Chondrocyte (in vitro differentiated cells): ENCODE data around the gene C11orf24. TPM values are rescaled to one million over a fixed set of nuclear protein-coding genes. Genes with fewer than 3 reads are reported as not detected.

Experiments
- DNase-seq: peaks from one replicate; pipeline ENCODE4 v3.0.0; 2021; ENCODE audit warnings: mixed read lengths, low spot score
- H3K27ac Mint-ChIP-seq: one replicate; pipeline ENCODE4 v1.8.0; 2021; ENCODE audit warnings: mild to moderate bottlenecking, moderate library complexity, mixed read lengths; ENCODE audit not compliant: unreplicated experiment
- H3K27me3 Mint-ChIP-seq: 2 replicates; pipeline ENCODE4 v1.8.0; 2021; ENCODE audit warnings: low read depth, mixed read lengths
- H3K36me3 Mint-ChIP-seq: 2 replicates; pipeline ENCODE4 v1.8.0; 2021; ENCODE audit warnings: low read depth, mixed read lengths
- H3K4me1 Mint-ChIP-seq: 2 replicates; pipeline ENCODE4 v1.8.0; 2021; ENCODE audit warnings: low read depth, mild to moderate bottlenecking, mixed read lengths
- H3K4me3 Mint-ChIP-seq: one replicate; pipeline ENCODE4 v1.8.0; 2021; ENCODE audit warnings: mild to moderate bottlenecking, moderate library complexity, mixed read lengths; ENCODE audit not compliant: unreplicated experiment
- H3K9me3 Mint-ChIP-seq: 2 replicates; pipeline ENCODE4 v1.8.0; 2021; ENCODE audit warnings: low read depth, mixed read lengths
- total RNA-seq: library from RNA; stranded (reverse); gene quantifications from 3 replicates; pipeline ENCODE4 v1.2.1, GENCODE V29; 2021
- TF ChIP-seq, protein P1 (sequence below): fragments of 200-600 bp; sonication (generic); IDR thresholded peaks from 2 replicates; pipeline ENCODE4 v1.5.0; 2021; ENCODE audit warnings: antibody characterized with exemption, mild to moderate bottlenecking, moderate library complexity

Gene C11orf24
- total RNA-seq, 1 donor from 2014 or later: 104 TPM

DNA sequence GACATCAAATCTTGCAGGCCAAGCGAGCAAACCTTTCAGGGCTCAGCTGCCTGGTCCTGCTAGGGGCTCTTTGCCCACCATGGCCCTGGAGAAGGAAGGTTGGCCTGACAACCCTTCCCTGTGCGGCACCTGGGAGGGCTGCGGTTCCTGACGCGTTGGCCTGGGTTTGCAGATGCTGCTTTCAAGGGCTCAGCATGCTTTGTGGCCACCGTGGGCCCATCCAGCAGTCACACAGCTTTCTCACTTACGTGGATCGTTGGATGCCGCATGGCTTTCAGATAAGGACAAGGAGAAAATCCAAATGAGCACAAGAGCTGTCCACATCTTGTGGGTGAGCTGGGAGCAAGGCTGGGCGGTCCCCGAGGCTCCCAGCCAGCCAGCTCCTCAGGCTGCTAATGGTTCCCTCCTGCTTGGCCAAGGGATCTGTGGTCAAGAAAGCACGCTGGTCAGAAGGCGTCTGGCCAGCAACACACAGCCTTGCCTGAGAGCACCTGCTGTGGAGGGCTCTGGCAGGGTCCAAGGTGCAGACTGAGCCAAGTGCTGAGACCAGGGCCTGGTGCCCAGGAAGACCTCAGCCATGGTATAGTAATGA is 8.2 kb downstream of the C11orf24 start:
- no peak overlapping the region for H3K4me3 Mint-ChIP-seq
- H3K4me1 Mint-ChIP-seq: peaks cover 5% of the 10 kb centered on the region
- TF ChIP-seq, protein P1, sequence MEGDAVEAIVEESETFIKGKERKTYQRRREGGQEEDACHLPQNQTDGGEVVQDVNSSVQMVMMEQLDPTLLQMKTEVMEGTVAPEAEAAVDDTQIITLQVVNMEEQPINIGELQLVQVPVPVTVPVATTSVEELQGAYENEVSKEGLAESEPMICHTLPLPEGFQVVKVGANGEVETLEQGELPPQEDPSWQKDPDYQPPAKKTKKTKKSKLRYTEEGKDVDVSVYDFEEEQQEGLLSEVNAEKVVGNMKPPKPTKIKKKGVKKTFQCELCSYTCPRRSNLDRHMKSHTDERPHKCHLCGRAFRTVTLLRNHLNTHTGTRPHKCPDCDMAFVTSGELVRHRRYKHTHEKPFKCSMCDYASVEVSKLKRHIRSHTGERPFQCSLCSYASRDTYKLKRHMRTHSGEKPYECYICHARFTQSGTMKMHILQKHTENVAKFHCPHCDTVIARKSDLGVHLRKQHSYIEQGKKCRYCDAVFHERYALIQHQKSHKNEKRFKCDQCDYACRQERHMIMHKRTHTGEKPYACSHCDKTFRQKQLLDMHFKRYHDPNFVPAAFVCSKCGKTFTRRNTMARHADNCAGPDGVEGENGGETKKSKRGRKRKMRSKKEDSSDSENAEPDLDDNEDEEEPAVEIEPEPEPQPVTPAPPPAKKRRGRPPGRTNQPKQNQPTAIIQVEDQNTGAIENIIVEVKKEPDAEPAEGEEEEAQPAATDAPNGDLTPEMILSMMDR: no peak
- H3K27me3 Mint-ChIP-seq: no peaks in the 10 kb centered on the region
- no peak overlapping the region for H3K27ac Mint-ChIP-seq
- H3K9me3 Mint-ChIP-seq: no peaks in the 10 kb centered on the region
- no peak for DNase-seq
- H3K36me3 Mint-ChIP-seq: peaks cover 33% of the 10 kb centered on the region

DNA sequence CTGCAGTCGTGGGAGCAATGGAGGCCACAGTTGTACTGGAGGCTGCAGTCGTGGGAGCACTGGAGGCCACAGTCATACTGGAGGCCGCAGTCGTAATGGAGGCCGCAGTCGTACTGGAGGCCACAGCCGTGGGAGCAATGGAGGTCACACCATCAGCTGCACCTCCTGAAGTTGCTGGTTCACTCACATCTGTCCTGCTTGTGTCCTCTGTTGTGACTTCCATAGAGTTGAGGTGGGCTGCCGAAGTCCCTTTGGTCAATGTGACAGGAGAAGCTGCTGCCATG is 9.3 kb downstream of the C11orf24 start:
- no peak overlapping the region for H3K27ac Mint-ChIP-seq
- H3K9me3 Mint-ChIP-seq: no peaks in the 10 kb centered on the region
- DNase-seq: no peak
- peaks cover 31% of the 10 kb centered on the region for H3K36me3 Mint-ChIP-seq
- peaks cover 3% of the 10 kb centered on the region for H3K4me1 Mint-ChIP-seq
- H3K27me3 Mint-ChIP-seq: no peaks in the 10 kb centered on the region
- H3K4me3 Mint-ChIP-seq: no peak overlapping the region
- TF ChIP-seq, protein P1: no peak

DNA sequence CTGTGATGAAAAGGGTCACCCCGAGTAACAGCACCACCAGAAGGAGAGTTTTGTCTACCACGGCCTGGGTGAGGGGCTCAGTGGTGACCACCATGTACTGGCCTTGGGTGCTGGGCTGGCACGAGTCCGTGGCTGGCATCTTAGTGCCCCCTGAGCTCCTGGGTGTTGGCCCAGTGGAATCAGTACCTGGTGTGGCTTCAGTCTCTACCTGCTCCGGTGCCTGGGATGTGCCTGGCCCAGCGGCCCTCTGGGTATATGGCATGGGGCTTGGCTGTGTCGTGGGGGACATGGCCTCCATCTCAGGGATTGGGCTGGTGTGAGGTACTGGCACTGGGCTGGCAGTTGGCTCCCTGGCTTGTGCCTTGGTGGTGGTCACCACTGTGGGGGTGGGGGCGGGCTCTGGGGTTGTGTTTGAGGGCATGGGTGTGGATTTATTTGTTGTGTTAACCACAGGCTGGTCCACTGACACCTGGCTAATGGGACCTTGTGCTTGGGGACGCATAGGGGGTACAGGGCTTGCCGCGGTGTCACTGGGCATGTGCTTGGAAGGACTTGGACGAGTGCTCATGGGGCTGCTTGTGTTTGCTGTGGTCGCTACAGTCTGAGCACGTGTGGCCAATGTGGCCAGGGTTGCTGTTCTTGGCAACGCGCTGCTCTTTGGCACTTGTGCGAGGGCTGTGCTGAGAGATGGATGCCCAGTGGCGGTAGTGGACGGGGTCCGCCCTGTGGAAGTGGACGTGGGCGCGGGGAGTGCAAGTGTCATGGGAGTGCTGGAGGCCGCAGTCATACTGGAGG is 9.8 kb downstream of the C11orf24 start:
- H3K36me3 Mint-ChIP-seq: peaks cover 29% of the 10 kb centered on the region
- no peak overlapping the region for H3K4me3 Mint-ChIP-seq
- H3K27ac Mint-ChIP-seq: no peak overlapping the region
- DNase-seq: no peak
- H3K27me3 Mint-ChIP-seq: no peaks in the 10 kb centered on the region
- peaks cover 8% of the 10 kb centered on the region for H3K4me1 Mint-ChIP-seq
- TF ChIP-seq, protein P1: no peak
- no peaks in the 10 kb centered on the region for H3K9me3 Mint-ChIP-seq

DNA sequence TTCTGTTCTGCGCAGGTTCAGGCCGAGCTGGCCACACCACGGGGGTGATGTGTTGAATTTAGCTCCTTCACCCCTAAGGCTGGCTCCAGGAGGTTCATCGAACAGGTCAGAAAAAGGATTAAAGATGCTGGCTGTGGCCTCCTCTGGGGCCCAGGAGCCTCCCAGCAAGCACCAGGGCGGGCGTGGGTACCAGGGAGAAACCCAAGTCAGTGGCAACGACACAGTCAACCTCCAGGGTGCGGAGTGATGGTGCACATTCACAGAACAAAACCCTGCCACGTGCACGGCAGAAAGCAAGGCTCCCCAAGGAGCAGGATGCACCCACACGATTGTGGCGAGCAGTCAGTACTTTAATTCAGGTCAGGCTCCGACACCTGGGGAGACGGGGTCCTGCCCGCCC is 10.8 kb downstream of the C11orf24 start:
- Mint-ChIP-seq H3K27me3 (no peaks in the 10 kb centered on the region), H3K27ac (no peak overlapping the region), H3K4me3 (no peak overlapping the region), H3K4me1 (peaks cover 17% of the 10 kb centered on the region), H3K9me3 (no peaks in the 10 kb centered on the region), H3K36me3 (peaks cover 26% of the 10 kb centered on the region)
- TF ChIP-seq, protein P1: no peak
- no peak for DNase-seq

DNA sequence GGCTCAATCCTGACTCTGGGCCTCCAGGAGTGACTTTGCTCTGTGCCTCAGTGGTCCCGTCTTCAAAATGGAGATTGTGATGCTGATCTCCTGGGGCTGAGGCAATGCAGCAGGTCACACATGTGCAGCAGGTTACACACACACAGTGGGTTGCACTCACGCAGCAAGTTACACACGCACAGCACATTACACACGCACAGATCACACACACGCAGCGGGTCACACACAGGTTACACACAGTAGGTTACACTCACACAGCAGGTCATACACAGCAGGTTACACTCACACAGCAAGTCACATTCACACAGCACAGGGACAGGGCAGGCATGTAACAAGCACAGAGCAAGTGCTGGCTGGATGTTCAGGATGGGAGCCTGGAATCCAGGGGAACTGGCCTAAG is 11.3 kb downstream of the C11orf24 start:
- Mint-ChIP-seq H3K9me3 (no peaks in the 10 kb centered on the region), H3K4me1 (peaks cover 23% of the 10 kb centered on the region), H3K36me3 (peaks cover 26% of the 10 kb centered on the region), H3K27me3 (no peaks in the 10 kb centered on the region), H3K27ac (no peak overlapping the region), H3K4me3 (no peak overlapping the region)
- DNase-seq: no peak
- TF ChIP-seq, protein P1: no peak
